PC-3 (cell line): ENCODE data around the gene GALNT2. TPM values are rescaled to one million over a fixed set of nuclear protein-coding genes. Genes with fewer than 3 reads are reported as not detected.

Experiments
- ATAC-seq: fragments of 200-7000 bp; cut with Tn5 transposase; 2 replicates; pipeline ENCODE4 v1.9.1; 2020; ENCODE audit warnings: mild to moderate bottlenecking, moderate library complexity
- BruUV-seq: library from RNA; stranded (reverse); fragments of 400-500 nt; replicated peaks from 2 replicates; lab custom pipeline; 2021; lab: Mats Ljungman, UMichigan
- CTCF ChIA-PET: fragments of 300-600 bp; sonication (Branson Sonifier 250); formaldehyde crosslinking; loops from one replicate; lab custom pipeline; 2022; ENCODE audit warnings: antibody characterized with exemption; lab: Charles Lee
- POLR2A ChIA-PET: fragments of 300-600 bp; sonication (Branson Sonifier 250); formaldehyde crosslinking; loops from one replicate; lab custom pipeline; 2022; ENCODE audit warnings: antibody characterized with exemption; ENCODE audit not compliant: unreplicated experiment; lab: Charles Lee
- DNase-seq: peaks from one replicate; pipeline ENCODE4 v3.0.0-alpha.2; 2015
- H2AFZ ChIP-seq: fragments of 300-600 bp; sonication (generic); 2 replicates; pipeline ENCODE4 v1.6.0; 2016; ENCODE audit warnings: antibody characterized with exemption, low read length
- H3F3A ChIP-seq: fragments of 300-600 bp; sonication (generic); one replicate; pipeline ENCODE4 v1.6.0; 2017; ENCODE audit warnings: antibody characterized with exemption, low read length, control low read depth, mild to moderate bottlenecking; ENCODE audit not compliant: unreplicated experiment
- H3K27ac ChIP-seq: fragments of 300-600 bp; sonication (generic); 2 replicates; pipeline ENCODE4 v1.5.1; 2016; ENCODE audit warnings: mild to moderate bottlenecking, low read length
- H3K27me3 ChIP-seq: fragments of 300-600 bp; sonication (generic); 2 replicates; pipeline ENCODE4 v1.6.1; 2016; ENCODE audit warnings: low read length, mixed read lengths
- H3K36me3 ChIP-seq: fragments of 300-600 bp; sonication (generic); 2 replicates; pipeline ENCODE4 v1.6.1; 2016; ENCODE audit warnings: low read depth, mixed run types, low read length, mixed read lengths
- H3K4me1 ChIP-seq: fragments of 300-600 bp; sonication (generic); 2 replicates; pipeline ENCODE4 v1.5.1; 2016; ENCODE audit warnings: low read length; ENCODE audit not compliant: insufficient read depth
- H3K4me2 ChIP-seq: fragments of 300-600 bp; sonication (generic); 2 replicates; pipeline ENCODE4 v1.6.0; 2016; ENCODE audit warnings: low read length
- H3K4me3 ChIP-seq: fragments of 300-600 bp; sonication (generic); 2 replicates; pipeline ENCODE4 v1.5.1; 2016; ENCODE audit warnings: mild to moderate bottlenecking, low read length, mixed read lengths
- H3K79me2 ChIP-seq: fragments of 300-600 bp; sonication (generic); 2 replicates; pipeline ENCODE4 v1.6.1; 2017; ENCODE audit warnings: low read length, mixed read lengths
- H3K9ac ChIP-seq: fragments of 300-600 bp; sonication (generic); 2 replicates; pipeline ENCODE4 v1.6.0; 2016; ENCODE audit warnings: mild to moderate bottlenecking, low read length
- H3K9me2 ChIP-seq: fragments of 300-600 bp; sonication (generic); replicated peaks from 2 replicates; pipeline ENCODE4 v1.6.1; 2016; ENCODE audit warnings: mixed run types, low read length, mixed read lengths
- H3K9me3 ChIP-seq: fragments of 300-600 bp; sonication (generic); 2 replicates; pipeline ENCODE4 v1.6.1; 2016; ENCODE audit warnings: low read length, mixed read lengths
- H4K20me1 ChIP-seq: fragments of 300-600 bp; sonication (generic); 2 replicates; pipeline ENCODE4 v1.6.1; 2016; ENCODE audit warnings: low read length, mixed read lengths
- CTCF ChIP-seq: fragments of 300-600 bp; sonication (generic); conservative IDR thresholded peaks from 2 replicates; pipeline ENCODE4 v1.5.1; 2017; ENCODE audit warnings: antibody characterized with exemption, low read depth, mild to moderate bottlenecking, low read length
- EZH2 ChIP-seq: fragments of 300-600 bp; sonication (generic); IDR thresholded peaks from one replicate; pipeline ENCODE4 v1.6.1; 2017; ENCODE audit warnings: antibody characterized with exemption, mild to moderate bottlenecking, low read length; ENCODE audit not compliant: unreplicated experiment
- EZH2phosphoT487 ChIP-seq: fragments of 300-600 bp; sonication (generic); IDR thresholded peaks from 2 replicates; pipeline ENCODE4 v1.6.1; 2018; ENCODE audit warnings: mild to moderate bottlenecking, antibody characterized with exemption, low read length, borderline replicate concordance
- intact Hi-C: fragments of 100-400 bp; cut with micrococcal nuclease; formaldehyde crosslinking; loops from 2 replicates; pipeline ENCODE4 v1.9.0; 2023
- total RNA-seq: library from RNA; depleted of rRNA; stranded (reverse); fragments of >200 nt; gene quantifications from 2 replicates; pipeline ENCODE4 v1.2.3, GENCODE V29; 2014

Gene GALNT2
- total RNA-seq, 1 experiment from 2014 or later: 182 TPM

- Histone ChIP-seq H3K36me3 (peaks cover 17% of the 10 kb centered on the region), H3K4me2 (no peak overlapping the region), H3K4me3 (no peak overlapping the region), H3K9me3 (no peaks in the 10 kb centered on the region), H3K27ac (no peak overlapping the region), H2AFZ (no peak overlapping the region), H3K9me2 (no peaks in the 10 kb centered on the region), H3K4me1 (peaks cover 26% of the 10 kb centered on the region), H3F3A (no peaks in the 10 kb centered on the region), H3K79me2 (peaks cover 99% of the 10 kb centered on the region), H3K9ac (no peak overlapping the region), H3K27me3 (no peaks in the 10 kb centered on the region), H4K20me1 (no peaks in the 10 kb centered on the region)
- no peak for ATAC-seq
- intact Hi-C loops: no loop called here
- BruUV-seq: no TSS peak
- TF ChIP-seq EZH2phosphoT487: no peak
- no peak for TF ChIP-seq CTCF
- TF ChIP-seq EZH2: no peak
- ChIA-PET CTCF (no interaction called here), POLR2A (interaction anchor here (0.7 kb wide), 1 partner anchor 39 kb away, joined by 4 read pairs; no protein-coding TSS in a partner anchor)
- no peak for DNase-seq
Observed at GRCh38 chr1:230123280-230124185, 56.5 kb downstream of the GALNT2 start.

DNA sequence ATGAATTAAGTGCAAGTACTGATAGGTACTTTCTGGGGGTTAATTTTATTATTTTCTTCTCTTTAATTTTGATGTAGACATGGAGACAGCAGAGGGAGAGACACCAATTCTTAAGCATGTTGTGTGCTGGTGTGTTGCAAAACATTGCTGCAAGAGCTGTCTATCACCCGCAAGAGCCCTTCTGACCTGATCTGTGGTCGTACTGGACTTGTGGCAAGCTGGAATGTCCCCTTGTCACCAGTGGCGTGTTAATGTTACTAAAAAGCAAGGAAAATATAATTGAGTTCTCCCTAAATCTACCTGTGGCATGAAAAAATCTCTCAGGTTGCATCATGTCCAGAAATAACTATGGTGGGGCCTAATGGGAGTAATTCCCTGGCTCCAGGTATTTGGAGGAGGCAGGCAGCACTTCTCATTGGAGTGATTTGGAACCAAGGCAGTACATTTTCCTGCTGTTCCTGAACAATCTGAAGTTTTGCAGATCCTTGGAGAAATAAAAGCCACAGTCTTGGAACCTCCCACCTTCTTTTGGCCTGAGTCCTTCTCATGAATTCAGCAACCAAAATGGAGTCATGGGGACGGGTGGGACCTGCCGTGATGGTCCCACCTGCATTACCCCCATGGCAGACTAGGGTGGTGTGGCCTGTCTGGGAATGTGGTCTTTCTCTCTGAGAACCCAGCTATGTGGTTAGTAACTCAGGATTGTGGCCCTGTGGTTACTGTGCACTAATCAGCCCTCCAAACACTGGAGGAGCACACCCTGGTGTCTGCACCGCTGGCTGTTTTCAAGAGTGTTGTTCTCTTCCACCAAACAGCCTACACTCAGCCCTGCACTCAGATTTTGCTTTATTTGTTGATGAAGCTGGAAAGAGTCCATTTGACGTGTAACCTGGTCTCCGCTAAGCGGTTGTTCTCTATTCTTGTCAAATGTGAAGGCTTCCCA is 57.4 kb downstream of the GALNT2 start:
- BruUV-seq: no TSS peak
- DNase-seq: no peak
- ChIA-PET POLR2A (interaction anchor here (0.6 kb wide), 1 partner anchor 55 kb away, joined by 5 read pairs; no protein-coding TSS in a partner anchor), CTCF (no interaction called here)
- TF ChIP-seq EZH2phosphoT487 (no peak), EZH2 (no peak), CTCF (no peak)
- no peak overlapping the region for H3K27ac ChIP-seq
- no peaks in the 10 kb centered on the region for H4K20me1 ChIP-seq
- H3K9me3 ChIP-seq: no peaks in the 10 kb centered on the region
- H3K27me3 ChIP-seq: no peaks in the 10 kb centered on the region
- H3F3A ChIP-seq: no peaks in the 10 kb centered on the region
- peak; percentile 10; the same call in 1 of the 2 replicates for ATAC-seq
- H3K79me2 ChIP-seq: peaks cover 99% of the 10 kb centered on the region
- H3K4me1 ChIP-seq: peaks cover 26% of the 10 kb centered on the region
- H3K9ac ChIP-seq: no peak overlapping the region
- no peaks in the 10 kb centered on the region for H3K9me2 ChIP-seq
- peaks cover 11% of the 10 kb centered on the region for H3K36me3 ChIP-seq
- intact Hi-C loops: no loop called here
- H2AFZ ChIP-seq: no peak overlapping the region
- no peak overlapping the region for H3K4me3 ChIP-seq
- H3K4me2 ChIP-seq: peak overlapping the region; percentile 32; the same call in 1 of the 2 replicates
